ENCODE results near the gene TFDP1.

- TF ChIP-seq CTCF (IDR thresholded peaks at IDR 0.05), result no peak
- TF ChIP-seq POLR2A (IDR thresholded peaks at IDR 0.05), result no peak
Observed at GRCh38 chr13:113595131-113595530, 10.6 kb downstream of the TFDP1 start.

Data from uterus (tissue), 2 donors.